Measurements from ENCODE around the gene ZNF326. TPM values are rescaled to one million over a fixed set of nuclear protein-coding genes. Genes with fewer than 3 reads are reported as not detected.

Gene ZNF326, protein sequence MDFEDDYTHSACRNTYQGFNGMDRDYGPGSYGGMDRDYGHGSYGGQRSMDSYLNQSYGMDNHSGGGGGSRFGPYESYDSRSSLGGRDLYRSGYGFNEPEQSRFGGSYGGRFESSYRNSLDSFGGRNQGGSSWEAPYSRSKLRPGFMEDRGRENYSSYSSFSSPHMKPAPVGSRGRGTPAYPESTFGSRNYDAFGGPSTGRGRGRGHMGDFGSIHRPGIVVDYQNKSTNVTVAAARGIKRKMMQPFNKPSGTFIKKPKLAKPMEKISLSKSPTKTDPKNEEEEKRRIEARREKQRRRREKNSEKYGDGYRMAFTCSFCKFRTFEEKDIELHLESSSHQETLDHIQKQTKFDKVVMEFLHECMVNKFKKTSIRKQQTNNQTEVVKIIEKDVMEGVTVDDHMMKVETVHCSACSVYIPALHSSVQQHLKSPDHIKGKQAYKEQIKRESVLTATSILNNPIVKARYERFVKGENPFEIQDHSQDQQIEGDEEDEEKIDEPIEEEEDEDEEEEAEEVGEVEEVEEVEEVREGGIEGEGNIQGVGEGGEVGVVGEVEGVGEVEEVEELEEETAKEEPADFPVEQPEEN
- total RNA-seq (2022; extraction: Qiagen RNA extraction; ENCODE audit: low read depth): 19.9 to 23.6 TPM (median 22.2 TPM) in 5 replicates

DNA sequence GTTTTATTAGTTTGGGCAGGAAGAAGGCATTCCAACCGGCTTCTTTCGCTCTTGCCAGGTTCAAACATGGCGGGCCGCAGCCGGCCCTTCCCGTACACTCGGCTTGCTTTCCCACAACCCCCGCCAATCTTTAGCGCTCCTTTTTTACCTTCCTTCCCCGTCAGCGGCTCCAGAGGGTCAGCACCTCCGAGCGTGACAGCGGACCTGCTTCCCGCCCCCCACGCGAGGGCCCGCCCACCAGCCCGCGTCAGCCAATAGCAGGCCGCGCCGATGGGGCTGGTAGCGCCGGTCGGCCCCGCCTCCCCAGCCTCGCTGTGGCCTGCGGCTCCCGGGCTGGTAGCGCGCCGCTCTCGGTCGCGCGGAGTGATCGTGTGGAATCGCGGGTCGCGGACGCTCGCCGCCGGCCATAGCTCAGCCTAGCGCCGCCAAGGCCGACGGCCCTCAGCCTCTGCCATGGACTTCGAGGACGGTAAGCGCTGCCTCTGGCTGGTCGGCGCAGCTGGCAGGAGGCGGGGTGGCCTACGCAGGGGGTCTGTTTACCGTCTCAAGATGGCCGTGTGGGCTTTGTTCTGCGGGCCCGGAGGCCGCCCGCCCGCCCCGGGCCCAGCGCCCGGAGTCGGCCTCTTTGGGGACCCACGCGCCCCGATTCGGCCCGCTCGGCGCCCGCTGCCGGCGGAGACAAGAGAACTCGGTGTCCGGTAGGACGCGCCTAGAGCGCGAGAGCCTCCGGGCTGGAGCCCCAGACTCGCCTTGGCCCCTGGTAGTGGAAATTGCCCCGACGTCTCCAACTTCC lies at the start of gene ZNF326:
TSS of gene ZNF326 (plus strand) at position 306 of the 793 bp plus-strand sequence. CDS start at position 454, 148 bp downstream.

Other genes starting within 250 kb of the ZNF326 start
- 37.6 to 46.3 TPM (median 44.0 TPM) in 5 replicates for gene LRRC8D, start 174.1 kb upstream of the ZNF326 start, total RNA-seq (2022; extraction: Qiagen RNA extraction; ENCODE audit: low read depth)

Data from A549 treated with DMSO at 1 μM for 4 hours (cell line).